ENCODE results near the gene CLASP1. TPM values are rescaled to one million over a fixed set of nuclear protein-coding genes. Genes with fewer than 3 reads are reported as not detected.

Gene CLASP1
- total RNA-seq, 6 experiments from 2014 or later: 19.7 to 32.4 (median 24.1) TPM

DNA sequence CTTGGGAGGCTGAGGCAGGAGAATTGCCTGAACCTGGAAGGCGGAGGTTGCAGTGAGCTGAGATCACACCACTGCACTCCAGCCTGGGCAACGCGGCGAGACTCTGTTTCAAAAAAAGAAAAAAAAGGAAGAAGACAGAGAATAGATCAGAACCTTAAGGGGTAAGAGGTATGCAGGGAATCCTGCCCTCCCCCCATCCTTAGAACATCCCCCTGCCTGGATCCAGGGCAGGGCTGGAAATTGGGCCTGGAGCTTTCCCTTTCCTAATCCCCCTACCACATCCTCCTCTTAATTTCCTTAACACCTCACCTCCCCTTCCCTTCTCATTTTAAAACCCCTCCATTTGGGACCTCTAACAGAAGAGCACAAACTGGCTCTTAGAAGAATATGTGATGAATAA, 62.1 kb downstream of the CLASP1 start:
- WGBS (ENCODE audit: insufficient coverage, low coverage, low lambda C conversion rate, missing lambda C conversion rate): 93% methylated on average over 2 of the region's 4 CpGs
- H3K9me3 ChIP-seq: no peaks in the 10 kb centered on the region
- no peaks in the 10 kb centered on the region for H3K27me3 ChIP-seq
- no peaks in the 10 kb centered on the region for H3K4me1 ChIP-seq
- H3K27ac ChIP-seq: no peak overlapping the region
- DNase-seq: no peak
- no peak overlapping the region for H3K4me3 ChIP-seq
- intact Hi-C loops (cut with DNase I): no loop called here
- no peak for ATAC-seq
- H3K36me3 ChIP-seq: peaks cover 0 to 4% (median 0%) of the 10 kb centered on the region in 4 donors
- TF ChIP-seq POLR2A (IDR thresholded peaks at IDR 0.05): no peak
- TF ChIP-seq, protein P1, sequence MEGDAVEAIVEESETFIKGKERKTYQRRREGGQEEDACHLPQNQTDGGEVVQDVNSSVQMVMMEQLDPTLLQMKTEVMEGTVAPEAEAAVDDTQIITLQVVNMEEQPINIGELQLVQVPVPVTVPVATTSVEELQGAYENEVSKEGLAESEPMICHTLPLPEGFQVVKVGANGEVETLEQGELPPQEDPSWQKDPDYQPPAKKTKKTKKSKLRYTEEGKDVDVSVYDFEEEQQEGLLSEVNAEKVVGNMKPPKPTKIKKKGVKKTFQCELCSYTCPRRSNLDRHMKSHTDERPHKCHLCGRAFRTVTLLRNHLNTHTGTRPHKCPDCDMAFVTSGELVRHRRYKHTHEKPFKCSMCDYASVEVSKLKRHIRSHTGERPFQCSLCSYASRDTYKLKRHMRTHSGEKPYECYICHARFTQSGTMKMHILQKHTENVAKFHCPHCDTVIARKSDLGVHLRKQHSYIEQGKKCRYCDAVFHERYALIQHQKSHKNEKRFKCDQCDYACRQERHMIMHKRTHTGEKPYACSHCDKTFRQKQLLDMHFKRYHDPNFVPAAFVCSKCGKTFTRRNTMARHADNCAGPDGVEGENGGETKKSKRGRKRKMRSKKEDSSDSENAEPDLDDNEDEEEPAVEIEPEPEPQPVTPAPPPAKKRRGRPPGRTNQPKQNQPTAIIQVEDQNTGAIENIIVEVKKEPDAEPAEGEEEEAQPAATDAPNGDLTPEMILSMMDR (IDR thresholded peaks at IDR 0.05): no peak

DNA sequence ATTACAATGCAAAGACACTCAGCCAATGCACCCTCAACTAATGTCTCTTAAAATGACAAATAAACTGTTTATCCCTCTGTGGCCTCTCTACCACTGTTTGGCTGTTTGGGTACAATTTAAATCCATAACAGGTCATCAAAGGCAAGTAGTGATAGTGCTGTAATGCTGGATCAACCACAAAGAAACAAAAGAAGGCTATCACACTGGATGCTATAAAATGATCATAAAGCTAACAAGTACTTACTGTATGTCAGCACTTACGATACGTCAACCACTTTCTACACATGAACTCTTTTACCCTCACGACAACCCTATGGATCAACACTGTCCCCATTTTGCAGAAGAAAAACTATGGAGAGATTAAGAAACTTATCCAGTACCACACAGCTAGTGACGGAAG, 64.5 kb downstream of the CLASP1 start:
- H3K36me3 ChIP-seq: peaks cover 0 to 4% (median 0%) of the 10 kb centered on the region in 4 donors
- ATAC-seq: no peak

DNA sequence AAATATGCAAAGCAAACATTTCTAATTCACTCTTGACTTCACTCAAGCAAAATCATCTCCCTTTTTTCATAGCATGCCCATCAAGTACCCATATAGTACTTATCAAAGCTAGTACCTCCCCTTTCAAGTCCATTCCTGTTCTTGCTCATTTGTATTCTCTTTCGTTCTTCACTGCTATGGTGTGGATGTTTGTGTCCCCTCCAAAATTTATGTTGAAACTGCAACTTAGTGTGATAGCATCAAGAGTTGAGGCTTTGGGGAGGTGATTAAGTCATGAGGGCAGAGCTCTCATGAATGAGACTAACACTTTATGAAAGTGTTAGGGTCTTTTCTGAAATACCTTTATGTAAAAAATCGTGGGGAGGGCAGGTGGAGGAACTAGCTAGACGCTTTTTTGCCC, 65.7 kb downstream of the CLASP1 start:
- Histone ChIP-seq H3K4me1 (no peaks in the 10 kb centered on the region), H3K27ac (no peak overlapping the region), H3K4me3 (no peak overlapping the region), H3K36me3 (peaks cover 0 to 4% (median 0%) of the 10 kb centered on the region in 4 donors), H3K9me3 (no peaks in the 10 kb centered on the region), H3K27me3 (no peaks in the 10 kb centered on the region)
- WGBS (ENCODE audit: insufficient coverage, low coverage, low lambda C conversion rate, missing lambda C conversion rate): 70% methylated on average over 3 of the region's 3 CpGs
- ATAC-seq (no peak), DNase-seq (no peak)
- no peak for TF ChIP-seq POLR2A (IDR thresholded peaks at IDR 0.05)
- TF ChIP-seq, protein P1 (IDR thresholded peaks at IDR 0.05): no peak
- intact Hi-C loops (cut with DNase I): no loop called here

More for the DNA sequence above, 64.5 kb downstream of the CLASP1 start:
- no peak for TF ChIP-seq POLR2A (IDR thresholded peaks at IDR 0.05)
- TF ChIP-seq, protein P1 (IDR thresholded peaks at IDR 0.05): no peak
- Histone ChIP-seq H3K27me3 (no peaks in the 10 kb centered on the region), H3K9me3 (no peaks in the 10 kb centered on the region), H3K27ac (no peak overlapping the region), H3K4me1 (no peaks in the 10 kb centered on the region), H3K4me3 (no peak overlapping the region)
- no peak for DNase-seq
- WGBS (ENCODE audit: insufficient coverage, low coverage, low lambda C conversion rate, missing lambda C conversion rate): 96% methylated on average over 4 of the region's 4 CpGs
- intact Hi-C loops (cut with DNase I): no loop called here

DNA sequence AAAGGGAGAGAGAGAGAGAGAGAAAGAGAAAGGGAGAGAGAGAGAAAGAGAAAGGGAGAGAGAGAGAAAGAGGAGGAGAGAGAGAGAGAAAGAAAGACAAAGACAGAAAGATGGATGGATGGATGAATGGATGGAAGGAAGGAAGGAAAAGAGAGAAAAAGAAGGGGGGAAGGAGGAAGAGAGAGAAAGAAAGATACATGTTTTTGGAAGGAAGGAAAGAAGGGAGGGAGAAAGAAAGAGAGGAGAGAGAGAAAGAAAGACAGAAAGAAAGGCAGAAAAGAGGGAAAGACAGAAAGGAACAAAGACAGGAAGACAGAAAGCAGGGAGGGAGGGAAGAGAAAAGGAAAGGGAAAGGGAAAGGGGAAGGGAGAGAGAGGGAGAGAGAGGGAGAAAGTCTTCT, 67.0 kb downstream of the CLASP1 start:
- H3K4me1 ChIP-seq: no peaks in the 10 kb centered on the region
- intact Hi-C loops (cut with DNase I): no loop called here
- H3K4me3 ChIP-seq: no peak overlapping the region
- no peaks in the 10 kb centered on the region for H3K27me3 ChIP-seq
- no peak for DNase-seq
- TF ChIP-seq, protein P1 (IDR thresholded peaks at IDR 0.05): no peak
- no peak for TF ChIP-seq POLR2A (IDR thresholded peaks at IDR 0.05)
- H3K27ac ChIP-seq: no peak overlapping the region
- peaks cover 0 to 4% (median 0%) of the 10 kb centered on the region in 4 donors for H3K36me3 ChIP-seq
- H3K9me3 ChIP-seq: no peaks in the 10 kb centered on the region
- ATAC-seq: no peak

DNA sequence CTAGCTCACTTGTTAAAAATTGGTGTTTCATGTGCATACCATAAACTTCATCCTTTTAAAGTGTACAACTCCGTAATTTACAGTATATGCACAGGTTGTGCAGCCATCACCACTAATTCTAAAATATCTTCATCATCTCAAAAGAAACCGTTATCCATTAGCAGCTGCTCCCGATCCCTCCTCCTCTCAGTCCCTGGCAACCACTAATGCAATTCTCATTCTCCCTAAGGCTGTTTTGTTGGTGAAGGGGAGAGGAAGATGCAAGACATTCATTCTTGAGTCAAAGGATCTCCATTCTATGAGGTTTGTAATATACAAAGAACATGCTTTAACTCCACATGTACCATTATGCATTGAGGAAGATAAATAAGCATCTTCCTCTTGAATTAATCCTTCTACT, 70.0 kb downstream of the CLASP1 start:
- H3K27ac ChIP-seq: no peak overlapping the region
- TF ChIP-seq, protein P1 (IDR thresholded peaks at IDR 0.05): no peak
- no peak for TF ChIP-seq POLR2A (IDR thresholded peaks at IDR 0.05)
- H3K4me3 ChIP-seq: no peak overlapping the region
- no peak for DNase-seq
- no peak for ATAC-seq
- no peaks in the 10 kb centered on the region for H3K9me3 ChIP-seq
- H3K36me3 ChIP-seq: no peaks in the 10 kb centered on the region
- H3K27me3 ChIP-seq: no peaks in the 10 kb centered on the region
- WGBS (ENCODE audit: insufficient coverage, low coverage, low lambda C conversion rate, missing lambda C conversion rate): 93% methylated on average over 3 of the region's 3 CpGs
- H3K4me1 ChIP-seq: peaks cover 0 to 13% (median 0%) of the 10 kb centered on the region in 4 donors
- intact Hi-C loops (cut with DNase I): no loop called here
